ENCODE data around the gene AFDN. TPM values are rescaled to one million over a fixed set of nuclear protein-coding genes. Genes with fewer than 3 reads are reported as not detected.

Gene AFDN
- total and polyA plus RNA-seq, 2 of the 8 experiments (the other 6 are each of a cell fraction or from before 2014, with no cell fraction given): 53.4 to 192 TPM

GRCh38 chr6:167817016-167817415 lies 9.7 kb upstream of the AFDN start:
- H2BK15ac ChIP-seq (ENCODE audit: low read length): no peak overlapping the region
- no peak overlapping the region for H3K4me2 ChIP-seq (ENCODE audit: insufficient read depth in 1 of 2, low read depth in 2 of 2, low read length in 2 of 2)
- H3K79me1 ChIP-seq (ENCODE audit: low read depth, low read length): no peaks in the 10 kb centered on the region
- TF ChIP-seq CTCF (IDR thresholded peaks at IDR 0.05; ENCODE audit: control extremely low read depth in 1 of 3, insufficient read depth in 1 of 3, low read depth in 1 of 3, low read length in 3 of 3) (no peak), SRF (IDR thresholded peaks at IDR 0.05; ENCODE audit: low read depth, low read length) (no peak), HDAC6 (IDR thresholded peaks at IDR 0.05; ENCODE audit: low read depth, low read length) (no peak), SIN3A (conservative IDR thresholded peaks at IDR 0.05 in 1 of 2, IDR thresholded peaks at IDR 0.05 in 1 of 2; ENCODE audit: low read depth in 1 of 2, low read length in 2 of 2) (no peak), TAF7 (optimal IDR thresholded peaks at IDR 0.05; ENCODE audit: borderline replicate concordance, low read depth, low read length) (no peak), NRF1 (IDR thresholded peaks at IDR 0.05; ENCODE audit: low read depth, low read length) (no peak), RBBP5 (IDR thresholded peaks at IDR 0.05; ENCODE audit: borderline replicate concordance, low read depth, low read length) (no peak)
- H3K9me3 ChIP-seq (ENCODE audit: insufficient read depth in 2 of 2, low read depth in 1 of 2, low read length in 1 of 2): no peaks in the 10 kb centered on the region
- H3K36me3 ChIP-seq (ENCODE audit: control insufficient read depth in 2 of 4, insufficient read depth in 4 of 4, low read length in 3 of 4): no peaks in the 10 kb centered on the region; a peak in 1 of 8 replicates
- H3K4me3 ChIP-seq (ENCODE audit: extremely low read depth in 1 of 4, insufficient read depth in 2 of 4, low read depth in 3 of 4, low read length in 4 of 4): no peak overlapping the region
- H3K4me1 ChIP-seq (replicated peaks in 1 of 4; ENCODE audit: control insufficient read depth in 3 of 4, insufficient read depth in 4 of 4, low read length in 3 of 4): peaks cover 0 to 11% (median 7%) of the 10 kb centered on the region in 4 experiments; a peak in 4 of 7 replicates
- H4K91ac ChIP-seq (replicated peaks; ENCODE audit: insufficient read length, low read length): no peak overlapping the region
- H3K4ac ChIP-seq (replicated peaks; ENCODE audit: insufficient read length, low read depth, low read length): no peak overlapping the region
- no peak overlapping the region for H2BK12ac ChIP-seq (ENCODE audit: low read depth, low read length)
- no peaks in the 10 kb centered on the region for H3K79me2 ChIP-seq (ENCODE audit: control insufficient read depth in 1 of 2, insufficient read depth in 2 of 2, low read length in 2 of 2)
- H2AK5ac ChIP-seq (ENCODE audit: low read depth, low read length): no peak overlapping the region
- H3K18ac ChIP-seq (ENCODE audit: extremely low read depth, low read length): no peak overlapping the region; the same call in 1 of the 2 replicates
- H2BK120ac ChIP-seq (replicated peaks; ENCODE audit: low read depth, low read length): no peak overlapping the region
- peak overlapping the region; percentile 28; the same call in 1 of the 2 replicates for H2BK20ac ChIP-seq (ENCODE audit: low read length)
- H4K5ac ChIP-seq (ENCODE audit: insufficient read length, low read depth, low read length): no peak overlapping the region
- H3K27me3 ChIP-seq (replicated peaks in 1 of 4; ENCODE audit: control insufficient read depth in 3 of 4, extremely low read depth in 1 of 4, insufficient read depth in 3 of 4, low read length in 3 of 4): no peaks in the 10 kb centered on the region
- no peak overlapping the region for H3K56ac ChIP-seq (replicated peaks; ENCODE audit: insufficient read length, low read depth, low read length)
- H3K9ac ChIP-seq (replicated peaks in 1 of 4; ENCODE audit: extremely low read depth in 1 of 4, low read depth in 3 of 4, low read length in 3 of 4): no peak overlapping the region
- 86% methylated on average over 4 of the region's 4 CpGs; no CpG with 5 or more reads in 1 of the 2 experiments for WGBS, 2 experiments (ENCODE audit: extremely low coverage in 1 of 2, insufficient coverage in 1 of 2, insufficient read length in 1 of 2, insufficient replicate concordance in 2 of 2, low coverage in 1 of 2, low lambda C conversion rate in 2 of 2, missing lambda C conversion rate in 1 of 2)
- ChIA-PET POLR2A (ENCODE audit: partially characterized antibody) (no interaction called here), CTCF (ENCODE audit: partially characterized antibody) (interaction anchor here (0.7 kb wide), 1 partner anchor 598 kb away, joined by 3 read pairs; no protein-coding TSS in a partner anchor)
- no peak overlapping the region for H3K14ac ChIP-seq (ENCODE audit: insufficient read length)
- H4K8ac ChIP-seq (ENCODE audit: extremely low read depth, insufficient read depth, low read length): no peak overlapping the region
- H2AFZ ChIP-seq (ENCODE audit: low read length): 0 out of 2 replicates have a peak overlapping the region, but pooled peaks have one; percentile 78
- DNase-seq (ENCODE audit: low read depth in 1 of 2, low spot score in 2 of 2): no peak
- no peak overlapping the region for H3K23ac ChIP-seq (ENCODE audit: insufficient read length)
- H2BK5ac ChIP-seq (ENCODE audit: low read depth, low read length): peak overlapping the region; percentile 18; the same call in 1 of the 2 replicates
- no peak for FAIRE-seq
- no peaks in the 10 kb centered on the region for H4K20me1 ChIP-seq (replicated peaks in 1 of 2; ENCODE audit: control insufficient read depth in 1 of 2, insufficient read depth in 2 of 2, low read length in 2 of 2)
- no peaks in the 10 kb centered on the region; the same call in 1 of the 2 replicates for H3K23me2 ChIP-seq (ENCODE audit: low read depth, low read length)
- H3K27ac ChIP-seq (ENCODE audit: low read depth, low read length): no peak overlapping the region

All from H1 (cell line).